Measurements from ENCODE around the gene TAGLN. TPM values are rescaled to one million over a fixed set of nuclear protein-coding genes. Genes with fewer than 3 reads are reported as not detected.

Gene TAGLN
- polyA plus RNA-seq, 1 of the 3 experiments (the other 2 are of a cell fraction) = 519 TPM

GRCh38 chr11:117176186-117176585 lies 23.0 kb upstream of the TAGLN start:
- H2AFZ ChIP-seq (ENCODE audit: low read depth) = no peak overlapping the region
- H3K4me2 ChIP-seq = no peak overlapping the region
- no peak overlapping the region for H3K9ac ChIP-seq
- DNase-seq = no peak
- peaks cover 28% of the 10 kb centered on the region for H3F3A ChIP-seq (replicated peaks; ENCODE audit: insufficient read depth)
- POLR2A ChIA-PET = no interaction called here
- no peaks in the 10 kb centered on the region for H3K9me3 ChIP-seq
- H3K36me3 ChIP-seq (replicated peaks in 1 of 2; ENCODE audit: control insufficient read depth in 1 of 2, insufficient read depth in 2 of 2, low read length in 1 of 2) = peaks cover 0 to 8% of the 10 kb centered on the region in 2 experiments
- CTCF ChIA-PET = interaction anchor here (1.0 kb wide), 1 partner anchor 50 kb away, joined by 5 read pairs; no protein-coding TSS in a partner anchor
- TF ChIP-seq, protein P1, sequence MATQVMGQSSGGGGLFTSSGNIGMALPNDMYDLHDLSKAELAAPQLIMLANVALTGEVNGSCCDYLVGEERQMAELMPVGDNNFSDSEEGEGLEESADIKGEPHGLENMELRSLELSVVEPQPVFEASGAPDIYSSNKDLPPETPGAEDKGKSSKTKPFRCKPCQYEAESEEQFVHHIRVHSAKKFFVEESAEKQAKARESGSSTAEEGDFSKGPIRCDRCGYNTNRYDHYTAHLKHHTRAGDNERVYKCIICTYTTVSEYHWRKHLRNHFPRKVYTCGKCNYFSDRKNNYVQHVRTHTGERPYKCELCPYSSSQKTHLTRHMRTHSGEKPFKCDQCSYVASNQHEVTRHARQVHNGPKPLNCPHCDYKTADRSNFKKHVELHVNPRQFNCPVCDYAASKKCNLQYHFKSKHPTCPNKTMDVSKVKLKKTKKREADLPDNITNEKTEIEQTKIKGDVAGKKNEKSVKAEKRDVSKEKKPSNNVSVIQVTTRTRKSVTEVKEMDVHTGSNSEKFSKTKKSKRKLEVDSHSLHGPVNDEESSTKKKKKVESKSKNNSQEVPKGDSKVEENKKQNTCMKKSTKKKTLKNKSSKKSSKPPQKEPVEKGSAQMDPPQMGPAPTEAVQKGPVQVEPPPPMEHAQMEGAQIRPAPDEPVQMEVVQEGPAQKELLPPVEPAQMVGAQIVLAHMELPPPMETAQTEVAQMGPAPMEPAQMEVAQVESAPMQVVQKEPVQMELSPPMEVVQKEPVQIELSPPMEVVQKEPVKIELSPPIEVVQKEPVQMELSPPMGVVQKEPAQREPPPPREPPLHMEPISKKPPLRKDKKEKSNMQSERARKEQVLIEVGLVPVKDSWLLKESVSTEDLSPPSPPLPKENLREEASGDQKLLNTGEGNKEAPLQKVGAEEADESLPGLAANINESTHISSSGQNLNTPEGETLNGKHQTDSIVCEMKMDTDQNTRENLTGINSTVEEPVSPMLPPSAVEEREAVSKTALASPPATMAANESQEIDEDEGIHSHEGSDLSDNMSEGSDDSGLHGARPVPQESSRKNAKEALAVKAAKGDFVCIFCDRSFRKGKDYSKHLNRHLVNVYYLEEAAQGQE (IDR thresholded peaks at IDR 0.05; ENCODE audit: low read depth, low read length) = no peak
- TF ChIP-seq JUND (IDR thresholded peaks at IDR 0.05) (no peak), NFIC (IDR thresholded peaks at IDR 0.05; ENCODE audit: borderline replicate concordance) (no peak), POLR2AphosphoS5 (IDR thresholded peaks at IDR 0.05; ENCODE audit: low read depth, low read length) (no peak), NRF1 (IDR thresholded peaks at IDR 0.05; ENCODE audit: low read depth, low read length) (no peak), GATA2 (CRISPR knock-in tag; IDR thresholded peaks at IDR 0.05) (no peak), EZH2phosphoT487 (IDR thresholded peaks at IDR 0.05; ENCODE audit: borderline replicate concordance, low read depth) (no peak), GABPA (IDR thresholded peaks at IDR 0.05; ENCODE audit: low read depth) (no peak), RCOR1 (IDR thresholded peaks at IDR 0.05; ENCODE audit: low read length) (no peak)
- TF ChIP-seq, protein P2, sequence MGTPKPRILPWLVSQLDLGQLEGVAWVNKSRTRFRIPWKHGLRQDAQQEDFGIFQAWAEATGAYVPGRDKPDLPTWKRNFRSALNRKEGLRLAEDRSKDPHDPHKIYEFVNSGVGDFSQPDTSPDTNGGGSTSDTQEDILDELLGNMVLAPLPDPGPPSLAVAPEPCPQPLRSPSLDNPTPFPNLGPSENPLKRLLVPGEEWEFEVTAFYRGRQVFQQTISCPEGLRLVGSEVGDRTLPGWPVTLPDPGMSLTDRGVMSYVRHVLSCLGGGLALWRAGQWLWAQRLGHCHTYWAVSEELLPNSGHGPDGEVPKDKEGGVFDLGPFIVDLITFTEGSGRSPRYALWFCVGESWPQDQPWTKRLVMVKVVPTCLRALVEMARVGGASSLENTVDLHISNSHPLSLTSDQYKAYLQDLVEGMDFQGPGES (IDR thresholded peaks at IDR 0.05; ENCODE audit: low read depth, low read length) = no peak
- peaks cover 10 to 30% of the 10 kb centered on the region in 2 experiments; a peak in 2 of 4 replicates for H3K4me1 ChIP-seq (ENCODE audit: control insufficient read depth in 1 of 2, insufficient read depth in 2 of 2, low read depth in 1 of 2, low read length in 1 of 2)
- peaks cover 11% of the 10 kb centered on the region; the same call in 1 of the 2 replicates for H3K79me2 ChIP-seq (ENCODE audit: insufficient read depth)
- H3K4me3 ChIP-seq (ENCODE audit: low read depth in 2 of 2, low read length in 1 of 2) = no peak overlapping the region
- H4K20me1 ChIP-seq (ENCODE audit: insufficient read depth) = no peaks in the 10 kb centered on the region
- WGBS (ENCODE audit: low lambda C conversion rate) = 64% methylated on average over 1 of the region's 1 CpG
- no peaks in the 10 kb centered on the region for H3K9me2 ChIP-seq
- H3K27me3 ChIP-seq (ENCODE audit: insufficient read depth) = no peaks in the 10 kb centered on the region
- no peak overlapping the region for H3K27ac ChIP-seq (ENCODE audit: low read depth in 2 of 2, low read length in 1 of 2)

GRCh38 chr11:117177534-117178209 lies 21.5 kb upstream of the TAGLN start:
- DNase-seq = no peak
- 87% methylated on average over 10 of the region's 10 CpGs for whole genome bisulfite sequencing (ENCODE audit: low lambda C conversion rate)
- CTCF ChIA-PET = interaction anchor here (1.0 to 6.4 kb wide), 4 partner anchors 16 to 386 kb away, joined by 3 to 54 read pairs (median 12); partner anchors contain the start of genes APOA5, PCSK7 and RNF214
- TF ChIP-seq RXRA (IDR thresholded peaks at IDR 0.05; ENCODE audit: borderline replicate concordance, low read depth) = no peak
- TF ChIP-seq ELF1 (IDR thresholded peaks at IDR 0.05) = no peak
- no peak for TF ChIP-seq MXI1 (IDR thresholded peaks at IDR 0.05; ENCODE audit: low read depth, low read length)
- TF ChIP-seq, protein P2 (IDR thresholded peaks at IDR 0.05; ENCODE audit: low read depth, low read length) = no peak
- TF ChIP-seq RCOR1 (IDR thresholded peaks at IDR 0.05; ENCODE audit: low read length) = no peak
- no peak for TF ChIP-seq NFIC (IDR thresholded peaks at IDR 0.05; ENCODE audit: borderline replicate concordance)
- no peak for TF ChIP-seq YY1 (IDR thresholded peaks at IDR 0.05; ENCODE audit: low read depth)
- TF ChIP-seq, protein P3, sequence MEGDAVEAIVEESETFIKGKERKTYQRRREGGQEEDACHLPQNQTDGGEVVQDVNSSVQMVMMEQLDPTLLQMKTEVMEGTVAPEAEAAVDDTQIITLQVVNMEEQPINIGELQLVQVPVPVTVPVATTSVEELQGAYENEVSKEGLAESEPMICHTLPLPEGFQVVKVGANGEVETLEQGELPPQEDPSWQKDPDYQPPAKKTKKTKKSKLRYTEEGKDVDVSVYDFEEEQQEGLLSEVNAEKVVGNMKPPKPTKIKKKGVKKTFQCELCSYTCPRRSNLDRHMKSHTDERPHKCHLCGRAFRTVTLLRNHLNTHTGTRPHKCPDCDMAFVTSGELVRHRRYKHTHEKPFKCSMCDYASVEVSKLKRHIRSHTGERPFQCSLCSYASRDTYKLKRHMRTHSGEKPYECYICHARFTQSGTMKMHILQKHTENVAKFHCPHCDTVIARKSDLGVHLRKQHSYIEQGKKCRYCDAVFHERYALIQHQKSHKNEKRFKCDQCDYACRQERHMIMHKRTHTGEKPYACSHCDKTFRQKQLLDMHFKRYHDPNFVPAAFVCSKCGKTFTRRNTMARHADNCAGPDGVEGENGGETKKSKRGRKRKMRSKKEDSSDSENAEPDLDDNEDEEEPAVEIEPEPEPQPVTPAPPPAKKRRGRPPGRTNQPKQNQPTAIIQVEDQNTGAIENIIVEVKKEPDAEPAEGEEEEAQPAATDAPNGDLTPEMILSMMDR (IDR thresholded peaks at IDR 0.05) = no peak
- no peak for TF ChIP-seq FOXM1 (IDR thresholded peaks at IDR 0.05; ENCODE audit: low read depth)
- TF ChIP-seq SIN3A (IDR thresholded peaks at IDR 0.05; ENCODE audit: borderline replicate concordance, low read depth, low read length) = no peak
- no peak for TF ChIP-seq RFX5 (IDR thresholded peaks at IDR 0.05; ENCODE audit: low read length)
- TF ChIP-seq POLR2AphosphoS5 (IDR thresholded peaks at IDR 0.05; ENCODE audit: low read depth, low read length) = no peak
- TF ChIP-seq, protein P4, sequence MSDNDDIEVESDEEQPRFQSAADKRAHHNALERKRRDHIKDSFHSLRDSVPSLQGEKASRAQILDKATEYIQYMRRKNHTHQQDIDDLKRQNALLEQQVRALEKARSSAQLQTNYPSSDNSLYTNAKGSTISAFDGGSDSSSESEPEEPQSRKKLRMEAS (IDR thresholded peaks at IDR 0.05; ENCODE audit: low read depth) = no peak

More at GRCh38 chr11:117177534-117178209, 21.5 kb upstream of the TAGLN start:
- H3K36me3 ChIP-seq (replicated peaks in 1 of 2; ENCODE audit: control insufficient read depth in 1 of 2, insufficient read depth in 2 of 2, low read length in 1 of 2) = peaks cover 1 to 10% of the 10 kb centered on the region in 2 experiments
- peak overlapping the region; percentile 42 to 82 for H3K27ac ChIP-seq (ENCODE audit: low read depth in 2 of 2, low read length in 1 of 2)
- H3K9me2 ChIP-seq = no peaks in the 10 kb centered on the region
- H3K4me2 ChIP-seq = peak overlapping the region; percentile 99
- POLR2A ChIA-PET = interaction anchor here (0.7 kb wide), 1 partner anchor 19 kb away, joined by 3 read pairs; no protein-coding TSS in a partner anchor
- H2AFZ ChIP-seq (ENCODE audit: low read depth) = peak overlapping the region; percentile 78
- no peaks in the 10 kb centered on the region for H3K9me3 ChIP-seq
- H3K9ac ChIP-seq = no peak overlapping the region
- peak overlapping the region; percentile 76 to 77 for H3K4me3 ChIP-seq (ENCODE audit: low read depth in 2 of 2, low read length in 1 of 2)
- H4K20me1 ChIP-seq (ENCODE audit: insufficient read depth) = no peaks in the 10 kb centered on the region
- peaks cover 10 to 29% of the 10 kb centered on the region in 2 experiments; a peak in 2 of 4 replicates for H3K4me1 ChIP-seq (ENCODE audit: control insufficient read depth in 1 of 2, insufficient read depth in 2 of 2, low read depth in 1 of 2, low read length in 1 of 2)
- H3K27me3 ChIP-seq (ENCODE audit: insufficient read depth) = no peaks in the 10 kb centered on the region
- H3K79me2 ChIP-seq (ENCODE audit: insufficient read depth) = peaks cover 11% of the 10 kb centered on the region; the same call in 1 of the 2 replicates
- H3F3A ChIP-seq (replicated peaks; ENCODE audit: insufficient read depth) = peaks cover 26% of the 10 kb centered on the region
